HEK293 (cell line): ENCODE measurements around the gene MYO18B.
A peak's percentile ranks its signal among the peaks of the same experiment; 100 is the strongest.

Experiments
- CTCF ChIA-PET: fragments of 350-600 bp; formaldehyde crosslinking; extraction: SDS; loops from one replicate; lab custom pipeline; 2021; ENCODE audit warnings: antibody characterized with exemption; lab: Yijun Ruan, JAX
- POLR2A ChIA-PET: fragments of 300-600 bp; formaldehyde crosslinking; extraction: SDS; loops from one replicate; lab custom pipeline; 2020; ENCODE audit warnings: antibody characterized with exemption, inconsistent platforms; lab: Yijun Ruan, JAX
- H3K27ac ChIP-seq: fragments of 200-500 bp; sonication (Bioruptor generic); 2 replicates; pipeline ENCODE4 v1.5.1; 2014; ENCODE audit warnings: low read depth, low read length, control low read depth, inconsistent platforms; ENCODE audit errors: extremely low read depth
- H3K36me3 ChIP-seq, 2 experiments: fragments of 200-500 bp in 1 of 2; sonication (Bioruptor generic) in 1 of 2; 1 replicate in 1 of 2; 2 replicates in 1 of 2; pipeline ENCODE4 v1.5.1; 2014 to 2017; ENCODE audit warnings: inconsistent platforms in 2 of 2, low read length in 2 of 2; ENCODE audit not compliant: control insufficient read depth in 2 of 2, insufficient read depth in 1 of 2
- H3K4me1 ChIP-seq: fragments of 200-500 bp; sonication (Bioruptor generic); 2 replicates; pipeline ENCODE4 v1.5.1; 2014; ENCODE audit warnings: mild to moderate bottlenecking, low read length, inconsistent platforms; ENCODE audit not compliant: control insufficient read depth, insufficient read depth
- H3K4me3 ChIP-seq: 2 replicates; pipeline ENCODE4 v1.5.1; 2011; ENCODE audit warnings: low read depth, mild to moderate bottlenecking, control low read depth, low read length, moderate library complexity
- H3K9me3 ChIP-seq: fragments of 200-500 bp; sonication (Bioruptor generic); 2 replicates; pipeline ENCODE4 v1.5.1; 2014; ENCODE audit warnings: low read depth, low read length, inconsistent platforms; ENCODE audit not compliant: control insufficient read depth, insufficient read depth
- GLIS2 ChIP-seq: fragments of 450-650 bp; formaldehyde crosslinking; IDR thresholded peaks from 2 replicates; pipeline ENCODE4 v1.5.1; 2016; ENCODE audit warnings: missing biosample characterization, missing genetic modification characterization
- KLF7 ChIP-seq: fragments of 450-650 bp; formaldehyde crosslinking; IDR thresholded peaks from 2 replicates; pipeline ENCODE4 v1.5.1; 2016; ENCODE audit warnings: missing biosample characterization, missing genetic modification characterization, borderline replicate concordance
- OSR2 ChIP-seq: fragments of 450-650 bp; formaldehyde crosslinking; IDR thresholded peaks from 2 replicates; pipeline ENCODE4 v1.5.1; 2016; ENCODE audit warnings: missing biosample characterization, missing genetic modification characterization
- PRDM1 ChIP-seq: fragments of 450-650 bp; formaldehyde crosslinking; IDR thresholded peaks from 2 replicates; pipeline ENCODE4; 2016; ENCODE audit warnings: missing biosample characterization, missing genetic modification characterization
- SP7 ChIP-seq: fragments of 450-650 bp; formaldehyde crosslinking; IDR thresholded peaks from 2 replicates; pipeline ENCODE4 v1.5.1; 2016; ENCODE audit warnings: missing biosample characterization, missing genetic modification characterization
- TRIM28 ChIP-seq: IDR thresholded peaks from 2 replicates; pipeline ENCODE4 v1.6.1; 2011; ENCODE audit warnings: low read length, control low read depth, borderline replicate concordance
- ZBTB44 ChIP-seq: fragments of 450-650 bp; IDR thresholded peaks from 2 replicates; pipeline ENCODE4 v1.5.1; 2018; ENCODE audit warnings: missing biosample characterization, mild to moderate bottlenecking, missing genetic modification characterization
- ZNF366 ChIP-seq: fragments of 450-650 bp; formaldehyde crosslinking; conservative IDR thresholded peaks from 2 replicates; pipeline ENCODE4 v1.5.1; 2016; ENCODE audit warnings: missing biosample characterization, missing genetic modification characterization
- ZNF449 ChIP-seq: fragments of 450-650 bp; formaldehyde crosslinking; IDR thresholded peaks from 2 replicates; pipeline ENCODE4 v1.5.1; 2017; ENCODE audit warnings: missing biosample characterization, mild to moderate bottlenecking, missing genetic modification characterization, moderate library complexity
- ZNF521 ChIP-seq: fragments of 450-650 bp; formaldehyde crosslinking; IDR thresholded peaks from 2 replicates; pipeline ENCODE4 v1.5.1; 2017; ENCODE audit warnings: missing biosample characterization, mild to moderate bottlenecking, missing genetic modification characterization
- ZNF529 ChIP-seq: fragments of 450-650 bp; formaldehyde crosslinking; IDR thresholded peaks from 2 replicates; pipeline ENCODE4 v1.5.1; 2017; ENCODE audit warnings: missing genetic modification characterization, missing biosample characterization; ENCODE audit not compliant: insufficient replicate concordance
- ZNF596 ChIP-seq: fragments of 450-650 bp; IDR thresholded peaks from 2 replicates; pipeline ENCODE4 v1.5.0; 2018; ENCODE audit warnings: missing biosample characterization, mild to moderate bottlenecking, missing genetic modification characterization, moderate library complexity
- ZNF791 ChIP-seq: fragments of 450-650 bp; formaldehyde crosslinking; IDR thresholded peaks from 2 replicates; pipeline ENCODE4 v1.5.1; 2016; ENCODE audit warnings: missing biosample characterization, missing genetic modification characterization
- TF ChIP-seq, protein P1 (sequence below): fragments of 450-650 bp; formaldehyde crosslinking; IDR thresholded peaks from 2 replicates; pipeline ENCODE4 v1.5.1; 2016; ENCODE audit warnings: missing biosample characterization, missing genetic modification characterization
- TF ChIP-seq, protein P2 (sequence below): fragments of 450-650 bp; formaldehyde crosslinking; IDR thresholded peaks from 2 replicates; pipeline ENCODE4 v1.5.1; 2016; ENCODE audit warnings: missing biosample characterization, missing genetic modification characterization

Gene MYO18B

DNA sequence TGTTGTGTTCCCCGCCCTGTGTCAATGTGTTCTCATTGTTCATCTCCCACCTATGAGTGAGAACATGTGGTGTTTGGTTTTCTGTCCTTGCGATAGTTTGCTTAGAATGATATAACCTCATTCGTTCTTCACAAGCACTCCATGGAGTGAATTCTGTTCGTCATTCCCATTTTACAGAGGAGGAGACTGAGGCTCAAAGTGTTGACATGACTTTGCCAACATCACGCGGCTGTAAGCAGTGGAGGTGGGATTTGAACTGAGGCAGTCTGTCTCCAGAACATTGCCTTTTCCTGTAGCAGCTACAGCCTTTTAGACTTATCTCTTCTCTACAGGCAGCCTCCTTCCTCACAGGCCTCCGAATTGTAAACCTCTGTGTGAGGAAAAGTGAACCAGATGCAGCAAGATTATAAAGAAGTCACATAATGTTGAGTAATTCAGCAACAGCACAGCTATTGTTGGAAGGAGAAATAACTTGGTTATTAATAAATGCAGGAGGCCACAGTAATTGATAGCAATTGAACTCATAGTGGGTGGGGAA, 74.6 kb downstream of the MYO18B start (continued):
- TF ChIP-seq ZNF791 (tag by site-specific recombination) (no peak), ZNF521 (no peak)
- TF ChIP-seq, protein P1, sequence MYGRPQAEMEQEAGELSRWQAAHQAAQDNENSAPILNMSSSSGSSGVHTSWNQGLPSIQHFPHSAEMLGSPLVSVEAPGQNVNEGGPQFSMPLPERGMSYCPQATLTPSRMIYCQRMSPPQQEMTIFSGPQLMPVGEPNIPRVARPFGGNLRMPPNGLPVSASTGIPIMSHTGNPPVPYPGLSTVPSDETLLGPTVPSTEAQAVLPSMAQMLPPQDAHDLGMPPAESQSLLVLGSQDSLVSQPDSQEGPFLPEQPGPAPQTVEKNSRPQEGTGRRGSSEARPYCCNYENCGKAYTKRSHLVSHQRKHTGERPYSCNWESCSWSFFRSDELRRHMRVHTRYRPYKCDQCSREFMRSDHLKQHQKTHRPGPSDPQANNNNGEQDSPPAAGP (tag by site-specific recombination), result no peak

- ChIA-PET POLR2A (no interaction called here), CTCF (no interaction called here)
- no peak for TF ChIP-seq SP7
- peak; percentile 87 for TF ChIP-seq PRDM1 (tag by site-specific recombination)
- peak; percentile 70 for TF ChIP-seq ZNF366 (tag by site-specific recombination)
- Histone ChIP-seq H3K36me3 (no peaks in the 10 kb centered on the region), H3K9me3 (no peaks in the 10 kb centered on the region), H3K27ac (no peak overlapping the region), H3K4me3 (no peak overlapping the region), H3K4me1 (no peaks in the 10 kb centered on the region)
Measured at GRCh38 chr22:25817092-25817943, 75.3 kb downstream of the MYO18B start.

DNA sequence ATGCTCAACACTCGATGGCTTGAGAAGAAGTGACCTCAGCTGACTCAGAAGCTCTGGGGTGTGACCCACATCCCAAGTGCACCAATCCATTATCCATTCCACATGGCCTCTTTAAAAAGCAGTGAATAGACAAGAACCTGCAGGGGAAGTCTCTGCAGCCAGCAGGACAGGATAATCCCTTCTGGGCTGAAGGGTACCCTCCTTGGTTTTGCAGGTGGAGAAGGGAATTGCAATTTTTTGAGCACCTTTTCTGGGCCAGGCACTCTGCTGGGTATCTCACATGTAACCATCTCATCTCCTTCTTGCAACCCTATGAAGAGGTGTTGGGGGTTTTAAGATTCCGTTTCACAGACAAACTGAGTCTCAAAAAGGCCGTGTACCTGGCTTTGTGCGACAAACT, 76.6 kb downstream of the MYO18B start:
- no peak overlapping the region for H3K27ac ChIP-seq
- H3K36me3 ChIP-seq, result no peaks in the 10 kb centered on the region
- no peak for TF ChIP-seq OSR2
- TF ChIP-seq ZNF529 (tag by site-specific recombination), result no peak
- TF ChIP-seq KLF7 (tag by site-specific recombination), result no peak
- H3K4me3 ChIP-seq, result no peak overlapping the region
- CTCF ChIA-PET, result no interaction called here
- H3K4me1 ChIP-seq, result no peaks in the 10 kb centered on the region
- no peaks in the 10 kb centered on the region for H3K9me3 ChIP-seq
- POLR2A ChIA-PET, result no interaction called here

GRCh38 chr22:25822344-25822743, 80.4 kb downstream of the MYO18B start:
- no peaks in the 10 kb centered on the region for H3K36me3 ChIP-seq

More at GRCh38 chr22:25822344-25822743, 80.4 kb downstream of the MYO18B start:
- Histone ChIP-seq H3K4me3 (no peak overlapping the region), H3K27ac (no peak overlapping the region), H3K9me3 (no peaks in the 10 kb centered on the region), H3K4me1 (no peaks in the 10 kb centered on the region)
- CTCF ChIA-PET, result interaction anchor here (0.7 kb wide), 1 partner anchor 545 kb away, joined by 3 read pairs; no protein-coding TSS in a partner anchor
- TF ChIP-seq, protein P2, sequence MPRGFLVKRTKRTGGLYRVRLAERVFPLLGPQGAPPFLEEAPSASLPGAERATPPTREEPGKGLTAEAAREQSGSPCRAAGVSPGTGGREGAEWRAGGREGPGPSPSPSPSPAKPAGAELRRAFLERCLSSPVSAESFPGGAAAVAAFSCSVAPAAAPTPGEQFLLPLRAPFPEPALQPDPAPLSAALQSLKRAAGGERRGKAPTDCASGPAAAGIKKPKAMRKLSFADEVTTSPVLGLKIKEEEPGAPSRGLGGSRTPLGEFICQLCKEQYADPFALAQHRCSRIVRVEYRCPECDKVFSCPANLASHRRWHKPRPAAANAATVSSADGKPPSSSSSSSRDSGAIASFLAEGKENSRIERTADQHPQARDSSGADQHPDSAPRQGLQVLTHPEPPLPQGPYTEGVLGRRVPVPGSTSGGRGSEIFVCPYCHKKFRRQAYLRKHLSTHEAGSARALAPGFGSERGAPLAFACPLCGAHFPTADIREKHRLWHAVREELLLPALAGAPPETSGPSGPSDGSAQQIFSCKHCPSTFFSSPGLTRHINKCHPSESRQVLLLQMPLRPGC (tag by site-specific recombination), result no peak
- TF ChIP-seq TRIM28 (peak; percentile 60; the same call in 1 of the 2 replicates), ZBTB44 (tag by site-specific recombination) (no peak), GLIS2 (no peak), ZNF596 (no peak), ZNF449 (tag by site-specific recombination) (no peak)
- POLR2A ChIA-PET, result no interaction called here
